OCI-LY7 (cell line): ENCODE data around the gene PFN1. TPM values are rescaled to one million over a fixed set of nuclear protein-coding genes. Genes with fewer than 3 reads are reported as not detected.

Experiments
- Bru-seq: library from RNA; stranded (reverse); fragments of 400-500 nt; gene quantifications from one replicate; lab custom pipeline; 2021; lab: Mats Ljungman, UMichigan
- BruChase-seq, 2 experiments: library from RNA; stranded (reverse); fragments of 400-500 nt; gene quantifications; one replicate each; lab custom pipeline; 2021; lab: Mats Ljungman, UMichigan
- BruUV-seq: library from RNA; stranded (reverse); fragments of 400-500 nt; replicated peaks from 2 replicates; lab custom pipeline; 2021; lab: Mats Ljungman, UMichigan
- CTCF ChIA-PET: fragments of 300-600 bp; sonication (Branson Sonifier 250); formaldehyde crosslinking; loops from one replicate; lab custom pipeline; 2022; ENCODE audit warnings: antibody characterized with exemption; ENCODE audit not compliant: unreplicated experiment; lab: Charles Lee
- POLR2A ChIA-PET: fragments of 300-600 bp; sonication (Branson Sonifier 250); formaldehyde crosslinking; loops from one replicate; lab custom pipeline; 2022; ENCODE audit warnings: antibody characterized with exemption; lab: Charles Lee
- DNase-seq: peaks from one replicate; pipeline ENCODE4 v3.0.0-alpha.2; 2015; ENCODE audit warnings: low spot score
- H2AFZ ChIP-seq: fragments of 200-600 bp; sonication (generic), shearing (Covaris generic); 2 replicates; pipeline ENCODE4 v1.6.1; 2014; ENCODE audit warnings: mild to moderate bottlenecking, antibody characterized with exemption, low read length, moderate library complexity
- H3K27ac ChIP-seq: fragments of 200-600 bp; sonication (generic); 2 replicates; pipeline ENCODE4 v1.5.1; 2014; ENCODE audit warnings: mixed run types, low read depth, mild to moderate bottlenecking, moderate library complexity, low read length, inconsistent platforms; ENCODE audit not compliant: poor library complexity, severe bottlenecking
- H3K36me3 ChIP-seq: fragments of 200-600 bp; sonication (generic); 2 replicates; pipeline ENCODE4 v1.6.1; 2014; ENCODE audit warnings: mild to moderate bottlenecking, antibody characterized with exemption, low read length, moderate library complexity, mixed read lengths; ENCODE audit not compliant: insufficient read depth
- H3K4me1 ChIP-seq: fragments of 200-600 bp; sonication (generic); 2 replicates; pipeline ENCODE4 v1.5.1; 2014; ENCODE audit warnings: mild to moderate bottlenecking, low read length; ENCODE audit not compliant: insufficient read depth, poor library complexity, severe bottlenecking
- H3K4me2 ChIP-seq: fragments of 200-600 bp; sonication (generic); 2 replicates; pipeline ENCODE4 v1.6.1; 2014; ENCODE audit warnings: mild to moderate bottlenecking, low read length
- H3K4me3 ChIP-seq: fragments of 200-600 bp; sonication (generic); 2 replicates; pipeline ENCODE4 v1.5.1; 2014; ENCODE audit warnings: mild to moderate bottlenecking, low read depth, low read length; ENCODE audit not compliant: poor library complexity, severe bottlenecking
- H3K79me2 ChIP-seq: fragments of 200-600 bp; sonication (generic); 2 replicates; pipeline ENCODE4 v1.6.1; 2016; ENCODE audit warnings: low read depth, mild to moderate bottlenecking, low read length, moderate library complexity, mixed read lengths; ENCODE audit not compliant: insufficient read depth
- H3K9me2 ChIP-seq: fragments of 200-600 bp; sonication (generic); 2 replicates; pipeline ENCODE4 v1.6.1; 2016; ENCODE audit warnings: mild to moderate bottlenecking, low read length, mixed read lengths; ENCODE audit not compliant: insufficient read depth
- H3K9me3 ChIP-seq: fragments of 200-600 bp; sonication (generic); 2 replicates; pipeline ENCODE4 v1.6.1; 2014; ENCODE audit warnings: mild to moderate bottlenecking, mixed run types, low read length, mixed read lengths
- H4K20me1 ChIP-seq: fragments of 200-600 bp; sonication (generic); 2 replicates; pipeline ENCODE4 v1.6.1; 2014; ENCODE audit warnings: mild to moderate bottlenecking, antibody characterized with exemption, low read length, moderate library complexity, mixed read lengths; ENCODE audit not compliant: insufficient read depth
- EZH2phosphoT487 ChIP-seq: fragments of 200-600 bp; sonication (generic); IDR thresholded peaks from 2 replicates; pipeline ENCODE4 v1.6.1; 2018; ENCODE audit warnings: low read depth, borderline replicate concordance, mild to moderate bottlenecking, mixed run types, antibody characterized with exemption, low read length, moderate library complexity, mixed read lengths
- intact Hi-C: fragments of 100-400 bp; cut with micrococcal nuclease; formaldehyde crosslinking; loops from one replicate; pipeline ENCODE4 v1.10.0; 2022; ENCODE audit not compliant: unreplicated experiment
- long read RNA-seq: library from polyadenylated mRNA; stranded (forward); transcript quantifications from one replicate; pipeline ENCODE4 v2.0.0, GENCODE V29; 2022
- total RNA-seq, 2 experiments: library from RNA; depleted of rRNA in 1 of 2; stranded (reverse); fragments of >200 nt in 1 of 2; shearing (Covaris generic) in 1 of 2; gene quantifications; 2 replicates each; pipeline ENCODE4 v1.2.3, GENCODE V29; 2014 to 2022
- TF ChIP-seq, protein P1 (sequence below): fragments of 200-600 bp; sonication (generic); conservative IDR thresholded peaks from 2 replicates; pipeline ENCODE4 v1.5.1; 2014; ENCODE audit warnings: mild to moderate bottlenecking, antibody characterized with exemption, low read length, moderate library complexity, mixed read lengths

PFN1 gene
- total RNA-seq (2014; rRNA removed; shearing (Covaris generic)) (1,053 and 1,272 TPM in 2 replicates), total RNA-seq (2022) (950 and 1,053 TPM in 2 replicates), Bru-seq, nascent RNA (percentile 98 among the genes with signal in this experiment), BruChase-seq, experiment 1, labeled RNA remaining after a 6-hour chase (percentile 100 among the genes with signal in this experiment), BruChase-seq, experiment 2, labeled RNA remaining after a 2-hour chase (percentile 98 among the genes with signal in this experiment)
- long read RNA-seq, transcript PFN1-203 (2 exons, 1,173 nt) = minor isoform, 9 of 2,303 reads
- long read RNA-seq, transcript PFN1-201 (3 exons, 1,291 nt) = major isoform, 2,254 of 2,303 reads
- long read RNA-seq, partial matches to known transcripts = 0 of 2,303 reads
- long read RNA-seq, other reads (novel, unspliced or antisense) = 40 of 2,303 reads

DNA sequence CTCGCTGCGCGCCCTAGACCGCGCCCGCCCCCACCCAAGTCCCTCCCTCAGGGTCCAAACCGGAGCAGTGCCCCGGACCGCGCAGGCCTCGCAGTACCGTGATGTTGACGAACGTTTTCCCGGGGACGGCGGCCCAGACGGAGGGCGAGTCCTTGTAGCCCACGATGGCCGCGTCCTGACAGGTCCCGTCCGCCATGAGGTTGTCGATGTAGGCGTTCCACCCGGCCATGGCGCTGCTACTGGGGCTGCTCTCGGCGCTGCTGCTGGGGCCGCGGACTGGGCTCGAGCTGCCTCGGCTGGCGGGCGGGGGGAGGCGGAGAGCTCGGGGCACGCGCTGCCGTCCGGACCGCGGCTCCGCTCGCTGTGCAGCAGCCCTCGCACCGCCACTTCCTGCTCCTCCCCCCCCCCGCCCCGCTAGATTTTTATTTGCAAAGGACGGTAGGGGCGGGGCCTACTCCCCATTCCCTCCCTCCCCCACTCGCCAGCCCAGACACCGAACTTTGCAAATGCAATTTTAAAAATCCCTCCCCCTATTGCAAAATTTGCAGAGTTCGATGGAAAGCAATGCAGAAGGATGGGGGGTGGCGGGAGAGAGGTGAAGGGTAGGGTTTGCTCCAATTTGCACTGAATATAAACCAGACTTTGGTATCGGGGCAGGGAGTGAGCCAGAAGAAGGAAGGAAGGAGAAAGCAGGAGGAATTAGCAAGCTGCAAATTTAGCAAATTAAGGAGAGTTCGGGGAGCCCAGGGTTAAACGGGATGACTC lies at the start of gene PFN1:
Gene PFN1 (minus strand): TSS at position 365 of the 765 bp plus-strand sequence. CDS start 136 bp downstream, at position 229.
- peak within 1 kb of the TSS; percentile 100 for H3K4me3 ChIP-seq
- no peaks in the 10 kb centered on the region for H3K9me3 ChIP-seq
- H3K4me2 ChIP-seq = peak within 1 kb of the TSS; percentile 97
- no peak for TF ChIP-seq EZH2phosphoT487
- TF ChIP-seq, protein P1, sequence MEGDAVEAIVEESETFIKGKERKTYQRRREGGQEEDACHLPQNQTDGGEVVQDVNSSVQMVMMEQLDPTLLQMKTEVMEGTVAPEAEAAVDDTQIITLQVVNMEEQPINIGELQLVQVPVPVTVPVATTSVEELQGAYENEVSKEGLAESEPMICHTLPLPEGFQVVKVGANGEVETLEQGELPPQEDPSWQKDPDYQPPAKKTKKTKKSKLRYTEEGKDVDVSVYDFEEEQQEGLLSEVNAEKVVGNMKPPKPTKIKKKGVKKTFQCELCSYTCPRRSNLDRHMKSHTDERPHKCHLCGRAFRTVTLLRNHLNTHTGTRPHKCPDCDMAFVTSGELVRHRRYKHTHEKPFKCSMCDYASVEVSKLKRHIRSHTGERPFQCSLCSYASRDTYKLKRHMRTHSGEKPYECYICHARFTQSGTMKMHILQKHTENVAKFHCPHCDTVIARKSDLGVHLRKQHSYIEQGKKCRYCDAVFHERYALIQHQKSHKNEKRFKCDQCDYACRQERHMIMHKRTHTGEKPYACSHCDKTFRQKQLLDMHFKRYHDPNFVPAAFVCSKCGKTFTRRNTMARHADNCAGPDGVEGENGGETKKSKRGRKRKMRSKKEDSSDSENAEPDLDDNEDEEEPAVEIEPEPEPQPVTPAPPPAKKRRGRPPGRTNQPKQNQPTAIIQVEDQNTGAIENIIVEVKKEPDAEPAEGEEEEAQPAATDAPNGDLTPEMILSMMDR = no peak
- H4K20me1 ChIP-seq = peaks cover 19% of the 10 kb centered on the region
- peak within 1 kb of the TSS; percentile 99 for H3K27ac ChIP-seq
- peak within 1 kb of the TSS; percentile 15; the same call in 1 of the 2 replicates for H2AFZ ChIP-seq
- ChIA-PET POLR2A (interaction anchor here (0.5 to 0.9 kb wide), 4 partner anchors 19 to 478 kb away, joined by 3 read pairs; partner anchors contain the start of gene SPAG7), CTCF (interaction anchor here (0.7 kb wide), 1 partner anchor 19 kb away, joined by 3 read pairs; the partner anchor contains the start of gene SPAG7)
- DNase-seq = peak; percentile 96
- BruUV-seq = no TSS peak
- H3K9me2 ChIP-seq = no peaks in the 10 kb centered on the region
- peaks cover 49% of the 10 kb centered on the region for H3K36me3 ChIP-seq
- intact Hi-C loops = loop anchor here (1.0 to 10.0 kb wide), 2 partner anchors 49 to 246 kb away; partner anchors contain the start of genes INCA1, KIF1C and ZNF594
- peaks cover 55% of the 10 kb centered on the region for H3K4me1 ChIP-seq
- peaks cover 45% of the 10 kb centered on the region for H3K79me2 ChIP-seq

DNA sequence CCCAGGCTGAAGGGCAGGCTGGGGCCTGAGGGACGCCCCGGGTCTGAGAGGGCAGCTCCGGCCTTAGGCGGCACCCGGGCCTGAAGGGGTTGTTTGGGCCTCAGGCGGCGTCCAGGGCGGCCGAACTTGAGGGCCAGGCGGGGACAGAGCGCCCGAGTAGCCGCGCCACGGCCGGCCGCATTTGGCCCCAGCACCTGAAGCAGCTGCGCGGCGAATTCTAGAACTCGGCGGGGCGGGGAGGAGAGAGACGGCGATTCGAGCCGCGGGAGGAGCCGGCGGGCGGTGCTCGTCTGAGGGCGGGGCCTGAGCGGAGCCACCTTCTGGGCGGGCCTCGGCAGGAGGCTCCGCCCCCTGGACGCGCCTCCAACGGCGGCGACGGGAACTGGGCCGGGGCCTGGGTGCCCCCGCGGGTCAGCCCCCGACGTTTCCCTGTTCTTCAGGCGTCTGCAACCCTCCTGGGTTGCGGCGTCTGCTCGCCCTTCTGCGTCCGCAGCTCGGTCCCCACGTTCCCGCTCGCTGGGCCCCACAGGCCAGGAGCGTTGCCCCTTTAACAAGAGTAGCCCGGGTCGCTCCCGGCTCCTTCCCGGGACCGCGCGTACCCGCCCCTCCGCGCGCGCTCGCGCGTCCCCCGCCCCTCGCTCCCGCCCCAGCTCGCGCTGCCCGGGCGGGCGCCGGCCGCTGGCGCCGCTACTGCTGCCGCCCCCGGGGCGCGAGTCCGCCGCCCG lies 49.1 kb upstream of the PFN1 start, which contains the start of the genes INCA1 and KIF1C:
Gene INCA1 (minus strand): TSS at position 221 of the 725 bp plus-strand sequence. CDS start 3,085 bp downstream, outside the sequence.
Gene KIF1C (plus strand): TSS at position 649 of the 725 bp plus-strand sequence. CDS start 2,297 bp downstream, outside the sequence.
- DNase-seq = peak; percentile 95
- TF ChIP-seq EZH2phosphoT487 = no peak
- TF ChIP-seq, protein P1 = no peak
- peak within 1 kb of the TSS; percentile 98 for H3K4me2 ChIP-seq
- no peaks in the 10 kb centered on the region for H3K9me3 ChIP-seq
- H3K79me2 ChIP-seq = peaks cover 6% of the 10 kb centered on the region; the same call in 1 of the 2 replicates
- H3K4me1 ChIP-seq = peaks cover 20% of the 10 kb centered on the region
- peaks cover 14% of the 10 kb centered on the region; the same call in 1 of the 2 replicates for H3K36me3 ChIP-seq
- POLR2A ChIA-PET = interaction anchor here (0.6 to 2.0 kb wide), 2 partner anchors 10 to 30 kb away, joined by 3 to 6 read pairs; partner anchors contain the start of gene SPAG7
- H2AFZ ChIP-seq = peak within 1 kb of the TSS; percentile 42; the same call in 1 of the 2 replicates
- no TSS peak for BruUV-seq
- no peaks in the 10 kb centered on the region for H3K9me2 ChIP-seq
- intact Hi-C loops = loop anchor here (1.0 kb wide), 1 partner anchor 49 kb away; the partner anchor contains the start of gene PFN1
- H3K4me3 ChIP-seq = peak within 1 kb of the TSS; percentile 93
- CTCF ChIA-PET = interaction anchor here (0.6 to 1.2 kb wide), 2 partner anchors 9 to 25 kb away, joined by 3 to 4 read pairs; no protein-coding TSS in a partner anchor
- no peaks in the 10 kb centered on the region for H4K20me1 ChIP-seq
- H3K27ac ChIP-seq = peak within 1 kb of the TSS; percentile 48
